H9 (cell line): ENCODE data around the gene FARP2. TPM values are rescaled to one million over a fixed set of nuclear protein-coding genes. Genes with fewer than 3 reads are reported as not detected.

ENCODE experiments used
- DNase-seq: peaks from one replicate; pipeline ENCODE4 v3.0.0-alpha.2; 2017
- H2AFZ ChIP-seq: one replicate; pipeline ENCODE4 v1.6.1; 2013; ENCODE audit warnings: mild to moderate bottlenecking, low read length, control low read depth, moderate library complexity
- H2AK5ac ChIP-seq: 2 replicates; pipeline ENCODE4 v1.6.1; 2013; ENCODE audit warnings: low read length, control low read depth, mixed read lengths; ENCODE audit not compliant: insufficient read length
- H2BK120ac ChIP-seq: one replicate; pipeline ENCODE4 v1.6.1; 2013; ENCODE audit warnings: low read depth, mild to moderate bottlenecking, low read length, control low read depth, inconsistent platforms; ENCODE audit not compliant: poor library complexity, severe bottlenecking
- H2BK12ac ChIP-seq: 2 replicates; pipeline ENCODE4 v1.6.1; 2013; ENCODE audit warnings: low read length, control low read depth, mixed read lengths, low read depth; ENCODE audit not compliant: insufficient read length
- H2BK15ac ChIP-seq: 2 replicates; pipeline ENCODE4 v1.6.1; 2013; ENCODE audit warnings: low read depth, low read length, control low read depth
- H2BK20ac ChIP-seq: one replicate; pipeline ENCODE4 v1.6.1; 2013; ENCODE audit warnings: low read depth, mild to moderate bottlenecking, low read length, control low read depth, inconsistent platforms; ENCODE audit not compliant: poor library complexity, severe bottlenecking
- H2BK5ac ChIP-seq: 2 replicates; pipeline ENCODE4 v1.6.1; 2013; ENCODE audit warnings: low read length, control low read depth, mixed read lengths; ENCODE audit not compliant: insufficient read length
- H3K14ac ChIP-seq: 2 replicates; pipeline ENCODE4 v1.6.1; 2013; ENCODE audit warnings: low read length, control low read depth; ENCODE audit not compliant: insufficient read depth
- H3K18ac ChIP-seq: 2 replicates; pipeline ENCODE4 v1.6.1; 2013; ENCODE audit warnings: low read depth, mild to moderate bottlenecking, mixed read lengths, low read length, control low read depth; ENCODE audit not compliant: insufficient read length
- H3K23ac ChIP-seq: 2 replicates; pipeline ENCODE4 v1.6.1; 2013; ENCODE audit warnings: low read length, control low read depth, mixed read lengths, low read depth; ENCODE audit not compliant: insufficient read length
- H3K23me2 ChIP-seq: 2 replicates; pipeline ENCODE4 v1.6.1; 2013; ENCODE audit warnings: low read depth, mild to moderate bottlenecking, mixed read lengths, low read length, control low read depth; ENCODE audit not compliant: insufficient read length, poor library complexity, severe bottlenecking
- H3K27ac ChIP-seq: 2 replicates; pipeline ENCODE4 v1.5.1; 2013; ENCODE audit warnings: low read length, control low read depth, mixed read lengths, low read depth; ENCODE audit not compliant: insufficient read length
- H3K27me3 ChIP-seq: 2 replicates; pipeline ENCODE4 v1.6.1; 2013; ENCODE audit warnings: low read length, control low read depth, inconsistent platforms; ENCODE audit not compliant: insufficient read depth
- H3K4ac ChIP-seq: 2 replicates; pipeline ENCODE4 v1.6.1; 2013; ENCODE audit warnings: low read depth, mild to moderate bottlenecking, control low read depth, inconsistent platforms, low read length, moderate library complexity
- H3K4me1 ChIP-seq: 2 replicates; pipeline ENCODE4 v1.6.1; 2013; ENCODE audit warnings: low read length, control low read depth, inconsistent platforms; ENCODE audit not compliant: insufficient read depth
- H3K4me2 ChIP-seq: 2 replicates; pipeline ENCODE4 v1.6.1; 2013; ENCODE audit warnings: low read length, control low read depth, mixed read lengths; ENCODE audit not compliant: insufficient read length, insufficient read depth
- H3K56ac ChIP-seq: 2 replicates; pipeline ENCODE4 v1.6.1; 2013; ENCODE audit warnings: low read depth, mild to moderate bottlenecking, mixed read lengths, low read length, control low read depth; ENCODE audit not compliant: insufficient read length
- H3K79me1 ChIP-seq: 2 replicates; pipeline ENCODE4 v1.6.1; 2013; ENCODE audit warnings: low read depth, mild to moderate bottlenecking, moderate library complexity, low read length, control low read depth, inconsistent platforms; ENCODE audit not compliant: insufficient read depth, poor library complexity, severe bottlenecking
- H3K79me2 ChIP-seq: 2 replicates; pipeline ENCODE4 v1.6.1; 2013; ENCODE audit warnings: low read length, control low read depth, inconsistent platforms; ENCODE audit not compliant: insufficient read depth
- H3K9ac ChIP-seq: 2 replicates; pipeline ENCODE4 v1.6.1; 2013; ENCODE audit warnings: low read length, control low read depth, mixed read lengths; ENCODE audit not compliant: insufficient read length; ENCODE audit errors: extremely low read depth
- H3K9me3 ChIP-seq: one replicate; pipeline ENCODE4 v1.6.1; 2013; ENCODE audit warnings: low read depth, low read length, inconsistent platforms; ENCODE audit not compliant: control insufficient read depth
- H3T11ph ChIP-seq: one replicate; pipeline ENCODE4 v1.6.1; 2013; ENCODE audit warnings: mild to moderate bottlenecking, low read length, control low read depth, inconsistent platforms
- H4K20me1 ChIP-seq: one replicate; pipeline ENCODE4 v1.6.1; 2013; ENCODE audit not compliant: control insufficient read depth, insufficient read length, insufficient read depth
- H4K5ac ChIP-seq: 2 replicates; pipeline ENCODE4 v1.6.1; 2013; ENCODE audit warnings: low read depth, mild to moderate bottlenecking, mixed read lengths, low read length, control low read depth; ENCODE audit not compliant: insufficient read length
- H4K8ac ChIP-seq: replicated peaks from 2 replicates; pipeline ENCODE4 v1.6.1; 2013; ENCODE audit warnings: low read length, control low read depth, mixed read lengths, low read depth; ENCODE audit not compliant: insufficient read length
- H4K91ac ChIP-seq: 2 replicates; pipeline ENCODE4 v1.6.1; 2013; ENCODE audit warnings: low read depth, mild to moderate bottlenecking, moderate library complexity, mixed read lengths, low read length, control low read depth; ENCODE audit not compliant: insufficient read length
- H3K27ac Mint-ChIP-seq, 3 experiments: 2 replicates in 2 of 3; 3 replicates in 1 of 3; pipeline ENCODE4 v1.8.0; 2020 to 2021; ENCODE audit warnings: mixed read lengths in 3 of 3, mild to moderate bottlenecking in 1 of 3, moderate library complexity in 1 of 3
- H3K27me3 Mint-ChIP-seq: 2 replicates; pipeline ENCODE4 v1.8.0; 2021; ENCODE audit warnings: low read depth, mild to moderate bottlenecking, moderate library complexity, mixed read lengths
- H3K36me3 Mint-ChIP-seq, 3 experiments: 2 replicates in 2 of 3; 3 replicates in 1 of 3; pipeline ENCODE4 v1.8.0; 2020 to 2021; ENCODE audit warnings: low read depth in 3 of 3, mixed read lengths in 3 of 3; ENCODE audit not compliant: insufficient read depth in 1 of 3
- H3K4me1 Mint-ChIP-seq, 2 experiments: 2 replicates each; pipeline ENCODE4 v1.8.0; 2020; ENCODE audit warnings: mixed read lengths in 2 of 2
- H3K4me3 Mint-ChIP-seq, 2 experiments: 2 replicates in 1 of 2; 3 replicates in 1 of 2; pipeline ENCODE4 v1.8.0; 2020 to 2021; ENCODE audit warnings: mild to moderate bottlenecking in 2 of 2, mixed read lengths in 2 of 2, moderate library complexity in 1 of 2
- H3K9me3 Mint-ChIP-seq, 2 experiments: 2 replicates in 1 of 2; 3 replicates in 1 of 2; pipeline ENCODE4 v1.8.0; 2020; ENCODE audit warnings: mild to moderate bottlenecking in 2 of 2, mixed read lengths in 2 of 2, moderate library complexity in 1 of 2
- CTCF ChIP-seq: fragments of 200-600 bp; sonication (generic); conservative IDR thresholded peaks from 3 replicates; pipeline ENCODE4 v1.8.0; 2021; ENCODE audit warnings: antibody characterized with exemption, mild to moderate bottlenecking
- WGBS: extraction: QIAGEN DNeasy Blood & Tissue Kit; methylation state at CpG from one replicate; pipeline ENCODE4 v1.1.7; 2013; ENCODE audit warnings: missing lambda C conversion rate, low lambda C conversion rate, mixed read lengths; ENCODE audit not compliant: insufficient read length; ENCODE audit errors: extremely low coverage; 5-methylcytosine and 5-hydroxymethylcytosine counted together
- total RNA-seq: library from RNA; stranded (reverse); gene quantifications from 2 replicates; pipeline ENCODE4 v1.2.1, GENCODE V29; 2021

Gene FARP2
- total RNA-seq, 1 experiment from 2014 or later, result 33.9 TPM

DNA sequence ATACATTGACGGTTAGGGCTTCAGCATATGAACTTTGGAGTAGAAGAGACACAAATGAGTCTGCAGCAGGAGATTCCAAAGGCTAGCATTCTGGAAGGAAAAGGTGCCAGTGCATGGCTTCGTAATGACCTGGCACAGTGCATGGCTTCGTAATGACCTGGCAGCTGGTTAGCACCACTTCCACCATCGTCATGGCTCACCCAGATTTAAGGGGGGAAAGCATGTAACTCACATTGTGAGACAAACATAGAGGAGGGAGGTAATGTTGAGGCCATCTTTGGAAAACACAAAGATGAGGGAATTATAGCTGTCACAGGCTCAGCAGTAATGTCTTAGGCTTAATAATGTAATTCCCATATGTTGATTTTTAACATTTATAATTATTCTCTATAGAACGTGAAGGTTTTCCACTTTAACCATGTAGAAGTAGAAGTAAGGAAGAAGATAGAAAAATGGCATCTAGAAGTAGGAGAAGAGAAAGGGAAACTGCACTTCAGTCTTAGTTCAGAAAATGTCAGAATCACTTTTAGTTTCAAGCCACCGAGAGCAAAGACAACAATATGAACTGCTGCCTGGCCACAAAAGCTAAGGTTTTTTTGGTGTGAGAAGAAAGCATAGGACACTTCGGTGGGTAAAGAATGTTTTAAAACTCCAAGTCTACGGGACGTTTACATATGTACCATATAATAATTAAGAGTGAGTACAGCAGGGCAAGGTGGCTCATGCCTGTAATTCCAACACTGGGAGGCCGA is 159.1 kb downstream of the FARP2 start:
- Histone ChIP-seq H2BK5ac (no peak overlapping the region), H2AFZ (no peak overlapping the region), H3K79me1 (no peaks in the 10 kb centered on the region), H3K9ac (no peak overlapping the region), H3K27ac (no peak overlapping the region), H3K18ac (no peak overlapping the region), H3K23me2 (no peaks in the 10 kb centered on the region), H3T11ph (no peak overlapping the region), H2BK20ac (no peak overlapping the region), H2BK12ac (no peak overlapping the region), H2BK15ac (no peak overlapping the region), H3K9me3 (no peaks in the 10 kb centered on the region), H4K20me1 (peaks cover 2% of the 10 kb centered on the region), H3K23ac (no peak overlapping the region), H4K91ac (no peak overlapping the region), H2AK5ac (no peak overlapping the region), H3K27me3 (no peaks in the 10 kb centered on the region), H2BK120ac (no peak overlapping the region), H3K79me2 (no peaks in the 10 kb centered on the region), H3K56ac (no peak overlapping the region), H4K8ac (no peak overlapping the region), H3K4me2 (no peak overlapping the region), H3K4me1 (no peaks in the 10 kb centered on the region), H3K4ac (no peak overlapping the region), H4K5ac (no peak overlapping the region), H3K14ac (no peak overlapping the region)
- Mint-ChIP-seq H3K9me3 (peaks cover 3 to 4% of the 10 kb centered on the region in 2 experiments; a peak in 3 of 5 replicates), H3K4me3 (no peak overlapping the region), H3K36me3 (peaks cover 8 to 11% (median 9%) of the 10 kb centered on the region in 3 experiments; a peak in 5 of 7 replicates), H3K27ac (no peak overlapping the region), H3K4me1 (peaks cover 3 to 4% of the 10 kb centered on the region in 2 experiments; a peak in 3 of 4 replicates), H3K27me3 (peaks cover 2% of the 10 kb centered on the region; the same call in 1 of the 2 replicates)
- TF ChIP-seq CTCF, result no peak
- WGBS, result no CpG with 5 or more reads among the region's 10 CpGs
- DNase-seq, result no peak
